IPS-NIHi11 (cell line): ENCODE data around the gene EML4.
A peak's percentile ranks its signal among the peaks of the same experiment; 100 is the strongest.
"Not testable (repeated sequence)": the region's sequence is repeated elsewhere in the genome, so short reads cannot be mapped to it uniquely, and the experiment has no call there.

Experiments used
- DNase-seq: peaks from one replicate; pipeline ENCODE4 v3.0.0; 2012; ENCODE audit warnings: mixed read lengths, low spot score

The EML4 gene

GRCh38 chr2:42336361-42336965 lies 167.3 kb downstream of the EML4 start:
- no peak for DNase-seq

DNA sequence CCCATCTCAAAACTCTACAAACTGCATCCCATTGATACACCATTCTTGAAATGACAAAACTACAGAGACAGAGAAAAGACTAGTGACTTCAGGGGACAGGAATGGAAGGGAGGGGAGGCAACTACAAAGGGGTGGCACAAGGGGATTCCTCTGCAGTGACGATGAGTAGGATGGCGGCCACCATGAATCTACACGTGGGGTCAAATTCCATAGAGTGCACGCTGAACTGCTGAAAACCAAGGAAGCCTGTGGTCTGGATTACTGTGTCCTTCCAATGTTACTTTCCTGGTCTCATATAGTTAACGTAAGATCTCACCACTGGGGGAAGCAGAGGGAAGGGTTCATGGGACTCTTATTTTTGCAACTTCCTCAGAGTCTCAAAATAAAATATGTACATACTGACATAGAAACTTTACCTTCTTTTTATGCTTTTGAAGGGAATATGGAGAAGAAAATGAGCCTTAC lies 168.2 kb downstream of the EML4 start:
- no peak for DNase-seq

DNA sequence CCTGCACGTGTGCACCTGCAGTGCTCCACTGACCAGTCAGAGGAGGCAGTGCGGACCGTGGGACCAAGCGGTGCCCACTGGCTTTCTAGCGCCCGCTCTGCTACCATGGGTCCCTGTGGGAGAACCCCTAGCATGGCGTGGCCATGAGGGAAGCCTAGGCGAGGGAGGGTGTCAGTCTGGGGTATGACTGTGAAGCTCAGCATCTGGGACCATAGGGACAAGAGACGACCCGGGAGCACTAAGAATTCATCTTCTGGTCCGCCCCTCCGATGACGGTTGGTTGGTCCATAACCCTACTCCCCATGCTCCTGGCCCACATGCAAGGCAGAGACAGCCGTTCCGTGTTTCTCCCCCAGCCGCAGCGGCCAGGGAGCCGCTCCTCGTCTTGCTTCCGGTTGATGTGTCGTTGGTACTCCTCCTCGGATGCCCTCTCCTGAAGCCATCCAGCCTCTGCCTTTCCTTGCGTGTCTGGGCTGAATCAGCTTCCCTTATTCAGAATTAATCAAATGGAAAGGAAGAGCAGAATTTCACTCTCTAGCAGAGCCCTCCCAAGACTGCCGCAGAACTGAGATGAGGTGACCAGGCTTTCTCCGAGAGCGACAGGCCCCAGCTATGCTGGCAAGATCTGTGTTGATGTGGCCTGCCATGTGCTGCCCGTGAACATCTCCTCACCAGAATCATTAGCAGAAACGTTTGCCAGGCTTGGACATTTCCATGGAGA lies 168.9 kb downstream of the EML4 start:
- no peak for DNase-seq

GRCh38 chr2:42338567-42339190 lies 169.5 kb downstream of the EML4 start:
- DNase-seq: no peak

DNA sequence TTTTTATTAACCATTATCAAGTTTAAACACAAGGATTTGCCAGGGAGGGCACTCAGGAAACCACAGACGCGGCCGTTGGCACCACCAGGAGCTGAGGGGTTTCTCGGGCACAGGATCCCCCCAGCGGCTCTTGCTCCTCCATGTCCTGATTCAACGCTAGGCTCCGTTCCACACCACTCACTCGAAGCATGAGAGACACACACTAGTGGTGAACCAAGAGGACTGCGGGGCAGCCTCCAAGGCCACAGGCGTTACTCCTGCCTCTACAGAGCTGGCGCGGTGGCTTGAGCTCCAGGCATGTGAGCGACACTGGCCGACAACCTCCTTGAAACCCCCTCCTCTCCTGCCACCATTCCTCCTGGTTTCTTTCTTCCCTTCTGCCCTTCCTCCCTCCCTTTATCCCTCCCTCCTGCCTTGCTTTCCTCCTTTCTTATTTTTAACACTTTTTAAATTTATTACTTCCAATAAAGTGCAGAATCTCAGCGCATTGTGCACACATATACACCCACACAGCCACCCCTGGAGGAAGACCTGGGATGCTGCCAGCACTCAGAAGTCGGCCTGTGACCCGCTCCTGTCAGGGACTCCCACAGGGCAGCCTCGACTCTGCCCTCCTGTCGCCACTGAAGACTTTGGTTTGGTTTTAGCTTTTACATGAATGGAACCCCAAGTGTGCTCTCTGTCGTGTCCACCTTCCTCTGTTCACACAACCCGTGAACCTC lies 170.2 kb downstream of the EML4 start:
- DNase-seq: peak; percentile 50

DNA sequence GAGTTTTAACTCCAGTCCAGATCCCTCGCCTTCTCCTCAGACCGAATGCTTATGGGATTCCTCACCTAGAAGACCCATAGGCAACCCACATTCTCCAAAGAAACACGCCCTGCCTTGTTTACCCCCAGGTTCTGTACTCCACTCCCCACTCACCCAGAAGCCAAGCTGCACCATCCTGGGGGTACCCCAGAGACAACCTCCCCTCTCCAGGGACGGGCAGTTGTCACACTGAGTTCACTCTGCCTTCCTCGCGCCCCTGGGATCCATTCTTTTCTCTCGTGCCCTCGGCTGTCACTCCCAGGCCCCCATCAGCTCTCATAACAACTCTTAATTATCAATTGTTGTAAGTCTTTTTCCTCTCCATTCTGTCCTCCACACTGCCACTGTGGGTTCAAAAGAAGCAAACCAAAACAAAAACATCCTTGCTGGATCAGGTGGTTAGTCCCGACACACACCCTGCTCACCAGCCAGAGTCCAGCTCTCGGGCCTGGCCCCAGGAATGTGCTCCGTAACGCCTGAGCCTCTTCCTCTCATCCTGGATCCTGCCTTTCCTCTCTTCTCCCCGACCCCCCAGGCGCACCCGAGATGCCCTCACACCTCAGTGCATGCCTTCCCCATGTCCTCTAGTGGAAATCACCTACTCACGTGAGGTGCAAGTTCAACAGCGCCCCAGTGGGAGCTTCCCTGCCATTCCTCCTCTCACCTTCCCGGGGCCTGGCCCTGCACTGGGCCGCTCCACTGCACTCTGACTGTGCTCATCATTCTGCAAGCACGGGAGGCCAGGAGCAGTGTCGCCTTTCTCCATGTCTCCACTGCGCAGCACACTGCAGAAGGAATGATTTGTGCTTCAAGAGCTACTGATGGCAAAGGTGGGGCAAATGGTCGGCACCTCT lies 171.1 kb downstream of the EML4 start:
- no peak for DNase-seq

DNA sequence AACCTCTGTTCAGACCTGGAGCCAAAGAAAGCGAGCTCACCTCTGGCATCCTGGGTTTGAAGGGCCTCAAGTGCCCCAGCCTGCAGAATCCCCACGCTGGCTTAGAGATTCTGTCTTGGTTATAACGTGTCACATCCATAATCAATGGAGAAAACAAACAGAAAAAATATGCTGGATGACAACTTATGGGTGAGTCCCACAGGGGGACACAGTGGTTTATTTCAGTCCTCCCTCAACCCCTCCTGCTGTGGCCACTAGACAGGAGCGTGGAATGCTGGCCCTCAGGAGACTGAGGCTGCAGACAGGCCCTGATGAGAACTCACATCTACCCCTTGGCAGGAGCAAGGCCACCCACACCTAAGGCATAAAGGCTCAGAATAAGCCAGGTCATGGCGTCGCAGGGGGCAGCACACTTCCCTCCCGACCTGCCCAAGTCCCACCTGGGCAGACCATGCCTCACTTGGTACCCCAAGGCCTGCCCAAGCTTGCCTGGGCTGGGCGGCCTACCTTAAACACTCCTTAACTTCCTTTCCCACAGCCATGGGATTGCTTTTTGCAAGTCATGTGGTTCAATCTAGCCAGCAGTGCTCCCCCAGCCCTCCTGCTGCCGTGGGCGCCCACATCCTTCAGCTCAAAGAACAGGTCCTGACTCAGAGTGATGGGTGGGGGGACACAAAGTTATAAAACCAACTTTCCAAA lies 171.9 kb downstream of the EML4 start:
- DNase-seq: no peak

DNA sequence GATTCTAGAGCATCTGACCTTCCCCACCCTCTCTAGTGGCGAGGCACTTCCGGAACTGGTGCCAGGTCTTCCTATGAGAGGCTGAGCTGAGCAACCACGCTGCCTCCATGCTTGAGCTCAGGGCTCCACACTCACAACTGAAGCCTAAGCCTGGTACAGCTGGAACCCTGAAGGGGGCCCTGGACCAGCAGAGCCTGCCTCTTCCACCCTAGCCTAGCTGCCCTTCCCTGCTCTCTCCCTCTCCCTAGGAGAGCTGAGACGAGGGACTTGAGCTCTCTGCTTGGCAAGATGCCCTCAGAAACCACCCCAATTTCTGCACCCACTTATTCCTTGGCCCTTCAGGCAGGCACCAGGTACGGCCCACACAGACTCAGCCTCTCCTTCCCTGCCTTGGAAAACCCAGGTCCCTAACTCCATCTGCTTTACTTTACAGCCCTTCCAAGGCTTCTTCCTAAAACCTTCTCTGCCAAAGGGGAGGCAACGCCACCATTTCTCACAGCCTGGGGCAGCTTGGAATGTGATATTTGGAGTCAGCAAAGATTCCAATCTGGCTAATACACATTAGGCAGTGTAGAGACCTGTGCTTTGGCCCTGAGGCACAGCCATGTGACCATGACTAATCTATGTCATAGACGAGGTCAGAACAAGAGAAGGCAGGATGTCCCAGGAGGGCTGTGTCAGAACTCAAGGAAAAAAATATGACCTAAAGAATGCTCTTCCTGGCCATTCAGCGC lies 173.1 kb downstream of the EML4 start:
- DNase-seq: no peak

- no peak for DNase-seq
Measured at GRCh38 chr2:42342795-42343241, 173.7 kb downstream of the EML4 start.

- no peak for DNase-seq
Measured at GRCh38 chr2:42345986-42346385, 176.8 kb downstream of the EML4 start.

GRCh38 chr2:42346856-42347255 lies 177.7 kb downstream of the EML4 start:
- DNase-seq: not testable (repeated sequence)

- DNase-seq: not testable (repeated sequence)
Measured at GRCh38 chr2:42347518-42347917, 178.4 kb downstream of the EML4 start.

GRCh38 chr2:42348113-42348805 lies 179.1 kb downstream of the EML4 start:
- DNase-seq: no peak

GRCh38 chr2:42350434-42351063 lies 181.4 kb downstream of the EML4 start:
- DNase-seq: no peak

DNA sequence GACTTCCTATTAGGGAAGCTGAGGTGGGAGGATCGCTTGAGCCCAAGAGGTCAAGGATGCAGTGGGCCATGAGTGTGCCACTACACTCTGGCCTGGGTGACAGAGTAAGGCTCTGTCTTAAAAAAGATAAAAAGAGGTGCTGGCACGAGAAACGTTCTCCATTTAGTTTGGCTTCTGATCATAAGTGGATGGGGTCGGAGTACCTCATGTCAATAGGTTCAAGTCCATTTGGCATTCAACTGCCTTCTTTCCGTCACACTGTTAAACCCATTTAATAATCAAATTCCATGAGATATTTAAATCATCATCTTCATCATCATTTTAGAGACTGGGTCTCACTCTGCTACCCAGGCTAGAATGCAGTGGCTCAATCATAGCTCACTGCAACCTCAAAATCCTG lies 182.7 kb downstream of the EML4 start:
- no peak for DNase-seq

DNA sequence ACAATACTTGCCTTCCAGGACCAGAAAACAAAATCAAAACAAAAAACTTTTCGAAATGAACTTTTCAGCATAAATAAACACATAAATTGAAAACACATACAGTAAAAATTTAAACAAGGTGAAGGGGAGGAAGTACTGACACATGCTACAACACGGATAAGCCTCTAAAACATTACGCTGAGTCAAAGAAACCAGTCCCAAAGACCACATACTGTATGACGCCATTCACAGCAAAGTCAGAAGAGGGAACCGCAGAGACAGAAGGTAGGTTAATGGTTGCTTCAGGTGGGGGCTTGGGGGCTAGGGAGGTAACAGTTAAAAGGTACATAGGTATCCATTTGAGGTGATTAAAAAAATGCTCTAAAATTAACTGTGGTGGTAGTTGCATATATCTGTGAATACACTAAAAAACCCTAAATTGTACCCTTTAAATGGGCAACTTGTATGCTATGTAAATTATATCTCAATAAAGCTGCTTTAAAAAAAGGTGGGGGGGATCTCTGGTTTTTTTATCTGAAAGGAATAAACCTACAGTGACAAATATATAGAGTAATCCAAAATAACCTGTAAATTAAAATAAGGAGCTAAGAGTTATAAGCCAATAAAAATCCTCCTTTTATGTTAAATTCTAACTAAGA lies 184.8 kb downstream of the EML4 start:
- DNase-seq: no peak

- DNase-seq: no peak
Measured at GRCh38 chr2:42359304-42359964, 190.3 kb downstream of the EML4 start.

GRCh38 chr2:42359965-42360483 lies 190.9 kb downstream of the EML4 start:
- no peak for DNase-seq
